ENCODE measurements around the gene FAS.

Gene FAS

DNA sequence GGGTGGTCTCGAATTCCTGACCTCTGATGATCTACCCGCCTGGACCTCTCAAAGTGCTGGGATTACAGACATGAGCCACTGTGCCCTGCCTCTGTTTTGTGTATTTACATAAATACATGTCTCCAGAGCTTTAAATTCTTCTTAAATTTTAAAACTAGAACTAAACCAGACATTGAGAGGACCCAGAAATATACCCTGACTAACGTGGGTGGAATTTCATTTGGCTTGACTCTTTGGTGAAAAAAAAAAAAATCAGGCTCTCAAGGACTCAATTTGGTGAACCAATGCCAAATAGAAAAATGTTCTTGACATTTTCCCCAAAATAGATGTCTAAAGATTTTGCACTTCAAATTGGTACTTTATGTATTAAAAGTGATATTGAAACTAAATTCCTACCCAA is 16.6 kb upstream of the FAS start:
- peak; percentile 67 for DNase-seq

- DNase-seq, result no peak
Measured at GRCh38 chr10:88974446-88975376, 15.9 kb upstream of the FAS start.

DNA sequence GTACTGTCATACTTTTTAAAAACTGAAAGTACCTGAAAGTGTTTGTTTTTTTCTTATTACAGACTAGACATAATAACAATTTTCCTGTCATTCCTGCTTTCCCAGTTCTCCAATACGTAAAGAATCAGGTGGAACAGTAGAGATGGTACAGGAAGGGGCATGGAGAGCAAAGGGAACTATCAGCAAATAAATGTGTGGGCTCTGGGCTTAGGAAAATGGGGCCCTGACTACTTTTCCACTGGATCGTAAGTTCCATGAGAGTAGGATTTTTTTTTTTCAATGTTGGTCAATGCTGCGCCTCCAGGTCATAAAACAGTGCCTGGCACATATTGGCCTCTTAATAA is 15.2 kb upstream of the FAS start:
- no peak for DNase-seq

DNA sequence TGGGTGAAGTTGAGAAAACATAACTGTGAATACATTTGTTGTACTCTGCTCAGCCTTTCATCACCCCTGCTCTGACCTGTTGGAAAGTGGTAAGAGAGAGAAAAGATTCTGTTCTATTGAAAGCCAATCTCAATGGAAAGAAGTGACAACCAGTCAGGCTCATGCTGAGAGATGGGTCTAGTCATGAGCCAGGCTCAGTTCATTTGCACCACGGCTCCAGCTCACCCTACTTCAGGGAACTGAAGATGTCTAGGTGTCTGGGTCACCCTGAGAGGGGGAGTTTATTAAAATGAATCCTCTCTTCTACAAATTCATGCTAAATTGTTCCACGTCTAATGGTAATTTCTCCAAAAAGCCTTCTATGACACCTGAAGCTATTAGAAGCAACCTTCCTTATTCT is 12.1 kb upstream of the FAS start:
- DNase-seq, result no peak

DNA sequence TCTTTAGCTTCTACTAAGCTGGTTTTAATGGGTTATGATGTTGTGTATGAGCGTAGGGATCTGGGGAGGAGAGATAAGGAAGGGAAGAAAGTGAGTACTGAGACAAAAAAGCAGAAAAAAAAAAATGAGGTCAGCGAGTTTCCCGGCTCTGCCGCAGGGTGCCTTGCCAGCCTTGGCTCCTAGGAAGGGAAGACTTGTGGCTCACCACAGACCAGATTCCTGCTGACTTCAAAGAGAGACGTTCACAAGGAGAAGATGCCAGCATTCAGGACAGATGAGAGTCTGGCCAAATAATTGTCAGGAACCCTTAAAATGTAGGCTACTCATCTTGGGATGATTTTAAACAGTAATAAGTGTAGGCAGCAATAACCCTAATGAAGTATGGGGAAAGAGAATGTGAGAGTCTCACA is 11.4 kb upstream of the FAS start:
- peak; percentile 94 for DNase-seq

DNA sequence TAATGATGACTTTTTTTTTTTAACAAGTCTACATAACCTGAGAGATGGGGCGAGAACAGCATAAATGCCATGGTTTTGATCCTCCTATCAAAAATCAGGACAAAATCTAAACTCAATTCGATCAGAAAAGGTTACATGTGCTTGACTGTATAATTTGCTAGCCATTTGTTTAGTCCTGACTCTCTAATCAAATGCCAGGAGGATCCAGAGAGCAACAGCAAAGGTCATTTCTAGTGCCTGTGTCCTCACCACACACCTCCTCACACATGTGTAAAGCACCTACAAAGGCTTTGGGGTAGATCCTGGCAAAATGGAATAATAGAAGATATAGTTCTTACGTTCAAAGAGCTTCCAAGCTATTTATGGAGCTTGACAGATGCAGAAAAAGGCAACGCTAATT is 11.0 kb upstream of the FAS start:
- DNase-seq, result no peak

DNA sequence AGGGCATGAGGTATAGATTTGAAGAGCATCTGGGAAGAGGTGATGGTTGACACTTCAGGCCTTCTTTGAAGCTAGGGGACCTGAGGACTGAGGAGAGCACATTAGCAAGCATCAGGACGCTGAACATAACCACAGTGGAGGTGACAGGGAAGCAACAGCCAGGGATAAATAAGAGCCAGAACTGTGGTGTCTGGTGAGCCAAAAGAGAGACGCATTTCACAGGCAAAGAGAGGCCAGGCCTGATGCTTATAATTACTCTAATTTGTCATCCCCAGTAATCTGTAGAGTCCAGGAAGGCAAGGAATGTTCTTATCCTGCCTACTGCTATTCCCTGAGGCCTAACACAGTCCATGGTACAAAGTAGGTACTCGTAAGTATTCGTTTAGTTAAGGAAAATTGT is 10.4 kb upstream of the FAS start:
- DNase-seq, result no peak

- no peak for DNase-seq
Measured at GRCh38 chr10:88980800-88981199, 9.8 kb upstream of the FAS start.

DNA sequence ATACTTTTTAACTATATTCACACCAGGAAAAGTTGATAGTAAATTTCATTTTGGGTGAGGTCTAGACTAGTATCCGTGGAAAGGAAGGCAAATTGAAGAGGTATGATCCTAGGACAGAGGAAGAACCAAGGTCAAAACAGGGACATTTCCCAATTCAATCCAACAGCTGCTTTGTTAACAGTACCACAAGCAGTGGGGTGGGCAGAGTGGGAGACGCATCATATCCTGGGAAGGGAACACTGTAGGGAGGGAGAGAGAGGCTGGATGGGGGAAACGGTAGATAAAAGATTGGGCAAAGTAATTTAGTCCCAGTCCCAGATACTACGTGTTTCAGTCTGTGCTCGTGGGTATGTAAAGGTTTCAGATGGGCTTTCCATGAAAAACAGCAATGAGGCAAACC is 9.2 kb upstream of the FAS start:
- DNase-seq, result no peak

DNA sequence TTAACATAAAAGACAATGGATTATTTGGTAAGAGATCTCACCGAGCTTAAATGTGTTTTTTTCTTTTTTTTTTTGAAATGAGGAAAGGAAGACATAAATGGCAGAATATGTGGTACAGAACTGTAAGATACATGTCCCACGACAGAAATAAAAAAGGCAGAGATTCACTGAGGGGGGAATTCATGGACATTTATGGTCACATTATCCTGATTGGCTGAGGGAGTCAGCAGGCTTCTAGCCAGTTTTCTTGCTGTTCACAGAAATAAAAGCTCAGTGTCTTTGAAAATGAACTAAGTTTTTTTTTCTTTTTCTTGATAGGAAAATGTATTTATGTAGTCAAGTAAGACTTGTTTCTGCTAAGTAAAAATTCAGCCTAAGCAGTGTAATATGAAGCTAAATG is 8.2 kb upstream of the FAS start:
- no peak for DNase-seq

DNA sequence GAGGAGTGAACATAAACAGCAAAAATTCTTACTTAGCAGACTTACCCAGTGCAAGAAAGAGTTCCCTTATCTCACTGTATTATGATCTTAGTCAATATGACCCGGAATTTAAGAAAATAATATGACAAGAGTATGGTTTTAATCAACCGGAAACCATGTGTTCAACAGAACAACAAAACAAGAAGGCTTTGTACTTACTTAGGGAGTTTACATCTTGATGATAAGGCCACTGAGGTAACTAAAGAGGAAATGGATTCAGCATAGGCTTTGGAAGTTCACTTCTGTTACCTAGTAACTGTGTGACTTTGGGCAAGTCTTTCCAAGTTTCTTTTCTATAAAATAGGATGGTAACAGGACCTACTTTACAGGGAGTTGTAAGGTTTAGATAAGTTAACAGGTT is 7.4 kb upstream of the FAS start:
- no peak for DNase-seq

- no peak for DNase-seq
Measured at GRCh38 chr10:88983939-88984338, 6.7 kb upstream of the FAS start.

- no peak for DNase-seq
Measured at GRCh38 chr10:88984525-88984924, 6.1 kb upstream of the FAS start.

DNA sequence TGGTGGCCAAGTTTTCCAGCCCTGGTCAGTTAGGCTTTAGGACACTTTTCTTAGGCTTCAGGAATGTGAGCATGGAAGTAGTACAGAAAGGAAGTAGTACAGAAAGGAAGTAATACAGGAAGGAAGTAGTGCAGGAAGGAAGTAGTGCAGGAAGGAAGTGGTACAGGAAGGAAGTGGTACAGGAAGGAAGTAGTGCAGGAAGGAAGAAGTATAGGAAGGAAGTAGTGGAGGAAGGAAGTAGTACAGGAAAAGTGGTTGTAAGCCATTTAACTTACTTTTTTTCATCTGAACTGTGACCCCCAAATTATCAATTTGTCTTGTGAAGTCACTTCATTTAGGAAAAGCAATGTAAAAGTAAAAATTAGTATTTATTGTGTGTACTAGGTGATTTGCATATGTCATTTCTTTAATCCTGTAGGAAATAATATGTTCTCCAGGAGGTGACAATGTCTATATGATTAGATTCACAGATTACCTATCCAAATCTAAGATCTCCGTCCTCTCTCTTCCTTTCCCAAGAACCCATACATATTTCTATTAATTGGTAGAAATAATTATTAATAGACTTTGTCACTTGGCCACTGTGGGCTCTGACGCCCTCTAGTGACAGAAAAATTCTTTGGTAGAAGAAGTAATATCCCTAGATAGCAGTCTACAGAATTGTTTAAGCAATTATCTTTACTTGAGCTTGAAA is 3.9 kb upstream of the FAS start:
- DNase-seq, result peak; percentile 45

- no peak for DNase-seq
Measured at GRCh38 chr10:88987243-88987725, 3.3 kb upstream of the FAS start.

DNA sequence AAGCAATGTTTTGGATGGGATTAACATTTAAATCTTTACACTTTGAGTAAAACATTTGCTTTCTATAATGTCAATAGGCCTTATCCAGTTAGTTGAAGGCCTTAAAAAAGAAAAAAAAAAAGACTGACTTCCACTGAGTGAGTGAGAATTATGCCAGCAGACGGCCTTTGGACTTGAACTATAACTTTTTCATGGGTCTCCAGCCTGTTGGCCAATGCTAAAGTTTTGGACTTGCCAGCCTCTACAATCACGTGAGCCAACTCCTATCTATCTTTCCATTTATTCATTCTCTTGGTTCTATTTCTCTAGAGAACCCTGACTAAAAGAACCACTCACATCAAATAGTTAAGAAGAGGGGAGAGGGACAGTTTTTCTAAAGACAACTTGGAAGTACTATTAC is 2.8 kb upstream of the FAS start:
- DNase-seq, result no peak

DNA sequence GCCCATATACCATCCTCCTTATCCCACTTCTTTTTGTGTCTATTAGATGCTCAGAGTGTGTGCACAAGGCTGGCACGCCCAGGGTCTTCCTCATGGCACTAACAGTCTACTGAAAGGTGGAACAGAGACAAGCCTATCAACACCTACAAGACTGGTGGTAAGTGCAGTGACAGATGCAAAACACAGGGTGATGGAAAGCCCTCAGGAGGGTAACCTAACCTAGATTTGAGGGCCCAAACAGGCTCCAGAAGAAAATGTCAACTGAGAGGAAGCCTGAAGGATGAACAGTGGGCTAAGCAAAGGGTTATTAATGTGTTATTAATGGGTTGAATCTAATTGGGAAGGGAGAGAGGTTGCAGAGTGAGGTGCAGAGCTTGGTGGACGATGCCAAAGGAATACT is 1.2 kb upstream of the FAS start:
- no peak for DNase-seq

DNA sequence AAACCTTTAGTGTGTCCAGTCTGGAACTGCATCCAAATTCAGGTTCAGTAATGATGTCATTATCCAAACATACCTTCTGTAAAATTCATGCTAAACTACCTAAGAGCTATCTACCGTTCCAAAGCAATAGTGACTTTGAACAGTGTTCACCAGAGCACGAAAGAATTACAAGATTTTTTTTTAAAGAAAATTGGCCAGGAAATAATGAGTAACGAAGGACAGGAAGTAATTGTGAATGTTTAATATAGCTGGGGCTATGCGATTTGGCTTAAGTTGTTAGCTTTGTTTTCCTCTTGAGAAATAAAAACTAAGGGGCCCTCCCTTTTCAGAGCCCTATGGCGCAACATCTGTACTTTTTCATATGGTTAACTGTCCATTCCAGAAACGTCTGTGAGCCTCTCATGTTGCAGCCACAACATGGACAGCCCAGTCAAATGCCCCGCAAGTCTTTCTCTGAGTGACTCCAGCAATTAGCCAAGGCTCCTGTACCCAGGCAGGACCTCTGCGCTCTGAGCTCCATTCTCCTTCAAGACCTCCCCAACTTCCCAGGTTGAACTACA is 694 bp upstream of the FAS start:
- peak; percentile 80 for DNase-seq

- peak; percentile 61 for DNase-seq
Measured at GRCh38 chr10:88991161-88991898, 732 bp downstream of the FAS start.

DNA sequence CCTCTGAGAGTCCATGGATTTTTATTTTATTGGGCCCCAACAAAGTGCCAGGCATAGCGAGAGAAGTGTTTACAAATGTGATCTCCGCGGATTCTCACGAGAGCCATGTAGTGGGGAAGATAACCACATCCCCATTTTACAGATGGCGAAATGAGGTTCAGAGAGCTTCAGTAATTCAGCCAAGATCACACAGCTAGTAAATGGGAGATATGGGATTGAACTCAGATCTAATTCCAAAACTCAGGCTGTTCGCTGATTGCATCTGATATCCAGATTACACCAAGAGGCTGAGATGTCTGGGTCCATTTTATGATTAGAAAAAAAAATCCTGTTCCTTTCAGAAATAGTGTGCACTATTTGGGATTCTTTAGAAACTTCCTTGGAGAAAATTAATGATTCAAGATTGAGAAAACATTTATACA is 1.3 kb downstream of the FAS start:
- DNase-seq, result no peak

GRCh38 chr10:88992921-88993524 is 2.4 kb downstream of the FAS start:
- DNase-seq, result no peak

DNA sequence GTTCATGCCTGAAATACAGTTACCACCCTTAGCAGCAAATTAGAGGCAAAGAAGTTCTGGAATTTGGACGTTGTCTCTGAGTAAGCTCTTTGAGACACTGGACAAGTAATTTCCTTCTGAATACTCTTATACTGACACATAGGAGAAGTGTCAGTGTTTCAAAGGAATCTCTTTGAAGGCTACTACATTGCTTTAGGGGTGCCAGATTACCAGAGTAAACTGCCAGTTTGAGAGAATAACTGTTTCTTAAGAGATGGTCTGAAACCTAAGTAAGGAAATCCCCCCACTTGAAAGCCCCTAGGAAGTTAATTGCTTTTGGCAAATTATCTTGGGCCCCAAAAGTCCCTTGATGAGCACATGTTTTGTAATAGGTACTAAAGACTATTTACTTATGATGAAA is 3.4 kb downstream of the FAS start:
- peak; percentile 55 for DNase-seq
